SK-N-SH (cell line): ENCODE data around the gene THSD4. TPM values are rescaled to one million over a fixed set of nuclear protein-coding genes. Genes with fewer than 3 reads are reported as not detected.

Experiments used
- CTCF ChIA-PET: fragments of 300-600, 350-600 bp; formaldehyde crosslinking; extraction: SDS; loops from one replicate; lab custom pipeline; 2021; lab: Yijun Ruan, JAX
- POLR2A ChIA-PET: fragments of 350-600 bp; sonication (Branson Sonifier 250); formaldehyde crosslinking; extraction: SDS; loops from one replicate; lab custom pipeline; 2020; ENCODE audit warnings: antibody characterized with exemption, inconsistent platforms; lab: Yijun Ruan, JAX
- DNase-seq: peaks from one replicate; pipeline ENCODE4 v3.0.0; 2012
- H2AFZ ChIP-seq: fragments of 200-600 bp; sonication (generic); 2 replicates; pipeline ENCODE4 v1.8.1; 2016; ENCODE audit warnings: antibody characterized with exemption, mild to moderate bottlenecking, low read depth
- H3F3A ChIP-seq: fragments of 200-600 bp; sonication (generic); replicated peaks from 2 replicates; pipeline ENCODE3; 2016; ENCODE audit warnings: antibody characterized with exemption, mild to moderate bottlenecking; ENCODE audit not compliant: insufficient read depth
- H3K27ac ChIP-seq, 2 experiments: fragments of 200-500 bp in 1 of 2; fragments of 200-600 bp in 1 of 2; sonication (Bioruptor generic) in 1 of 2; sonication (generic), shearing (Covaris generic) in 1 of 2; 2 replicates each; pipeline versions ENCODE4 v1.5.1 to v1.6.1; 2014 to 2016; ENCODE audit warnings: low read depth in 2 of 2, inconsistent platforms in 1 of 2, low read length in 1 of 2, mild to moderate bottlenecking in 1 of 2, mixed read lengths in 1 of 2
- H3K27me3 ChIP-seq: fragments of 200-600 bp; sonication (generic), shearing (Covaris generic); 2 replicates; pipeline ENCODE4 v1.6.1; 2016; ENCODE audit warnings: mixed run types; ENCODE audit not compliant: insufficient read depth
- H3K36me3 ChIP-seq, 2 experiments: fragments of 200-500 bp in 1 of 2; fragments of 200-600 bp in 1 of 2; sonication (Bioruptor generic) in 1 of 2; sonication (generic) in 1 of 2; replicated peaks in 1 of 2; 2 replicates each; pipeline versions ENCODE3 to v1.5.1; 2014 to 2016; ENCODE audit warnings: low read length in 1 of 2, mild to moderate bottlenecking in 1 of 2; ENCODE audit not compliant: insufficient read depth in 2 of 2, control insufficient read depth in 1 of 2
- H3K4me1 ChIP-seq, 2 experiments: fragments of 200-500 bp in 1 of 2; fragments of 200-600 bp in 1 of 2; sonication (Bioruptor generic) in 1 of 2; sonication (generic), shearing (Covaris generic) in 1 of 2; 2 replicates each; pipeline versions ENCODE4 v1.5.1 to v1.6.1; 2014 to 2016; ENCODE audit warnings: low read depth in 1 of 2, low read length in 1 of 2, mixed run types in 1 of 2; ENCODE audit not compliant: insufficient read depth in 2 of 2, control insufficient read depth in 1 of 2
- H3K4me2 ChIP-seq: fragments of 200-600 bp; sonication (generic), shearing (Covaris generic); 2 replicates; pipeline ENCODE4 v1.6.1; 2017; ENCODE audit warnings: mixed run types
- H3K4me3 ChIP-seq, 2 experiments: fragments of 200-500 bp in 1 of 2; fragments of 200-600 bp in 1 of 2; sonication (Bioruptor generic) in 1 of 2; sonication (generic), shearing (Covaris generic) in 1 of 2; 2 replicates each; pipeline versions ENCODE4 v1.5.1 to v1.8.1; 2014 to 2016; ENCODE audit warnings: low read depth in 2 of 2, inconsistent platforms in 1 of 2, low read length in 1 of 2, mild to moderate bottlenecking in 1 of 2, mixed read lengths in 1 of 2, moderate library complexity in 1 of 2
- H3K79me2 ChIP-seq: fragments of 200-600 bp; sonication (generic); 2 replicates; pipeline ENCODE4 v1.8.1; 2017; ENCODE audit warnings: mild to moderate bottlenecking; ENCODE audit not compliant: insufficient read depth
- H3K9ac ChIP-seq: fragments of 200-600 bp; sonication (generic); 2 replicates; pipeline ENCODE4 v1.6.1; 2017; ENCODE audit warnings: mixed run types
- H3K9me2 ChIP-seq: fragments of 200-600 bp; sonication (generic); 2 replicates; pipeline ENCODE4 v1.6.1; 2017; ENCODE audit warnings: mixed run types
- H3K9me3 ChIP-seq: fragments of 200-600 bp; sonication (generic); 2 replicates; pipeline ENCODE4 v1.6.1; 2017; ENCODE audit warnings: mixed run types, mild to moderate bottlenecking, moderate library complexity
- H4K20me1 ChIP-seq: fragments of 200-600 bp; sonication (generic); 2 replicates; pipeline ENCODE4 v1.6.1; 2017; ENCODE audit warnings: mild to moderate bottlenecking, mixed run types; ENCODE audit not compliant: insufficient read depth
- CHD2 ChIP-seq: fragments of 150-350 bp; IDR thresholded peaks from 2 replicates; pipeline ENCODE4 v1.6.1; 2018; ENCODE audit warnings: low read length; ENCODE audit not compliant: partially characterized antibody
- EP300 ChIP-seq, 2 experiments: IDR thresholded peaks; 2 replicates each; pipeline versions ENCODE4 v1.4.0 to v1.6.1; 2012; ENCODE audit warnings: borderline replicate concordance in 1 of 2, low read depth in 1 of 2, low read length in 1 of 2
- EZH2phosphoT487 ChIP-seq: fragments of 200-600 bp; sonication (generic); IDR thresholded peaks from 2 replicates; pipeline ENCODE4 v1.6.1; 2017; ENCODE audit warnings: low read depth, mixed run types, mild to moderate bottlenecking, antibody characterized with exemption, moderate library complexity, borderline replicate concordance
- FOSL2 ChIP-seq: IDR thresholded peaks from 2 replicates; pipeline ENCODE4 v1.4.0; 2012; ENCODE audit warnings: low read depth, mild to moderate bottlenecking, moderate library complexity, borderline replicate concordance
- FOXM1 ChIP-seq: IDR thresholded peaks from 2 replicates; pipeline ENCODE4 v1.4.0; 2012; ENCODE audit warnings: low read depth, mild to moderate bottlenecking
- GABPA ChIP-seq: IDR thresholded peaks from 2 replicates; pipeline ENCODE4 v1.4.0; 2012; ENCODE audit warnings: low read depth, mild to moderate bottlenecking
- IRF3 ChIP-seq: fragments of 150-350 bp; IDR thresholded peaks from 2 replicates; pipeline ENCODE4 v1.6.1; 2016; ENCODE audit warnings: mild to moderate bottlenecking, low read depth, low read length
- MAX ChIP-seq: IDR thresholded peaks from 2 replicates; pipeline ENCODE4 v1.4.0; 2012; ENCODE audit warnings: low read depth
- MEF2A ChIP-seq: IDR thresholded peaks from 2 replicates; pipeline ENCODE4 v1.4.0; 2012; ENCODE audit warnings: low read depth, borderline replicate concordance
- MXI1 ChIP-seq: IDR thresholded peaks from 2 replicates; pipeline ENCODE4 v1.6.1; 2012; ENCODE audit warnings: mild to moderate bottlenecking, low read depth, low read length, improper control_type of control experiment
- NRF1 ChIP-seq: IDR thresholded peaks from 2 replicates; pipeline ENCODE4 v1.6.1; 2012; ENCODE audit warnings: low read depth, mild to moderate bottlenecking, low read length
- PBX3 ChIP-seq: IDR thresholded peaks from 2 replicates; pipeline ENCODE4; 2012
- POLR2AphosphoS5 ChIP-seq: IDR thresholded peaks from 2 replicates; pipeline ENCODE4 v1.6.1; 2012; ENCODE audit warnings: low read depth, low read length
- RAD21 ChIP-seq: IDR thresholded peaks from 2 replicates; pipeline ENCODE4 v1.6.1; 2012; ENCODE audit warnings: mild to moderate bottlenecking, low read length
- RCOR1 ChIP-seq: fragments of 150-350 bp; IDR thresholded peaks from 2 replicates; pipeline ENCODE4 v1.6.1; 2017; ENCODE audit warnings: antibody characterized with exemption, low read length
- REST ChIP-seq: IDR thresholded peaks from 2 replicates; pipeline ENCODE4 v1.6.1; 2012; ENCODE audit warnings: mild to moderate bottlenecking, low read depth, low read length, moderate library complexity
- RXRA ChIP-seq: IDR thresholded peaks from 2 replicates; pipeline ENCODE4 v1.4.0; 2012; ENCODE audit warnings: low read depth, mild to moderate bottlenecking, borderline replicate concordance
- SIN3A ChIP-seq: IDR thresholded peaks from 2 replicates; pipeline ENCODE4 v1.6.1; 2012; ENCODE audit warnings: low read depth, mild to moderate bottlenecking, low read length, moderate library complexity, borderline replicate concordance
- TAF1 ChIP-seq: IDR thresholded peaks from 2 replicates; pipeline ENCODE4 v1.6.1; 2012; ENCODE audit warnings: low read depth, mild to moderate bottlenecking, low read length, moderate library complexity, borderline replicate concordance
- TEAD4 ChIP-seq: IDR thresholded peaks from 2 replicates; pipeline ENCODE4 v1.4.0; 2012; ENCODE audit warnings: mild to moderate bottlenecking, borderline replicate concordance; ENCODE audit not compliant: insufficient read depth
- USF1 ChIP-seq: IDR thresholded peaks from 2 replicates; pipeline ENCODE4 v1.4.0; 2012; ENCODE audit warnings: low read depth, borderline replicate concordance
- YY1 ChIP-seq: IDR thresholded peaks from 2 replicates; pipeline ENCODE4 v1.4.0; 2012; ENCODE audit warnings: low read depth, mild to moderate bottlenecking
- ZBTB33 ChIP-seq: IDR thresholded peaks from 2 replicates; pipeline ENCODE4 v1.4.0; 2012; ENCODE audit warnings: low read depth, borderline replicate concordance
- WGBS: methylation state at CpG from one replicate; pipeline ENCODE4 v1.1.6; 2017; ENCODE audit warnings: low lambda C conversion rate; 5-methylcytosine and 5-hydroxymethylcytosine counted together
- polyA plus RNA-seq, 3 experiments: library from polyadenylated mRNA; depleted of rRNA; stranded (reverse); fragments of >200 nt; gene quantifications; 2 replicates each; pipeline ENCODE4 v1.2.3, GENCODE V29; 2012

THSD4 gene
- polyA plus RNA-seq, 1 of the 3 experiments (the other 2 are of a cell fraction), result 79.1 TPM

GRCh38 chr15:71252044-71252739 is 136.9 kb downstream of the THSD4 start:
- peaks cover 37% of the 10 kb centered on the region for H3F3A ChIP-seq
- peak overlapping the region; percentile 91 to 99 for H3K27ac ChIP-seq
- ChIA-PET POLR2A (no interaction called here), CTCF (interaction anchor here (1.0 to 1.4 kb wide), 5 partner anchors 13 to 532 kb away, joined by 3 to 4 read pairs (median 3); no protein-coding TSS in a partner anchor)
- H3K4me3 ChIP-seq, result no peak overlapping the region
- H3K4me2 ChIP-seq, result 0 out of 2 replicates have a peak overlapping the region, but pooled peaks have one; percentile 23
- no peak overlapping the region for H2AFZ ChIP-seq
- no peaks in the 10 kb centered on the region for H4K20me1 ChIP-seq
- 0% methylated on average over 6 of the region's 6 CpGs for WGBS
- H3K4me1 ChIP-seq, result peaks cover 26 to 34% of the 10 kb centered on the region in 2 experiments; a peak in 3 of 4 replicates
- no peaks in the 10 kb centered on the region for H3K9me2 ChIP-seq
- peak; percentile 62 for DNase-seq
- no peaks in the 10 kb centered on the region for H3K79me2 ChIP-seq
- H3K9me3 ChIP-seq, result no peaks in the 10 kb centered on the region
- H3K9ac ChIP-seq, result peak overlapping the region; percentile 57; the same call in 1 of the 2 replicates
- H3K36me3 ChIP-seq, result peaks cover 0 to 12% of the 10 kb centered on the region in 2 experiments
- H3K27me3 ChIP-seq, result no peaks in the 10 kb centered on the region
- TF ChIP-seq USF1 (no peak), TEAD4 (peak; percentile 77; the same call in 1 of the 2 replicates), ZBTB33 (peak; percentile 44), EP300 (IDR thresholded peaks at IDR 0.05; ENCODE audit: borderline replicate concordance in 1 of 2, low read depth in 1 of 2, low read length in 1 of 2) (peak; percentile 85 to 90), NRF1 (no peak), FOXM1 (peak; percentile 76; the same call in 1 of the 2 replicates), RCOR1 (peak; percentile 52; the same call in 1 of the 2 replicates), GABPA (peak; percentile 24), IRF3 (no peak), RXRA (peak; percentile 69; the same call in 1 of the 2 replicates), YY1 (0 out of 2 replicates have a peak, but pooled peaks have one; percentile 25), REST (no peak), SIN3A (no peak), RAD21 (0 out of 2 replicates have a peak, but pooled peaks have one; percentile 28), PBX3 (peak; percentile 81), MXI1 (no peak; the same call in 1 of the 2 replicates), EZH2phosphoT487 (no peak), CHD2 (no peak), TAF1 (no peak), FOSL2 (peak; percentile 65; the same call in 1 of the 2 replicates), MEF2A (peak; percentile 30; the same call in 1 of the 2 replicates), POLR2AphosphoS5 (no peak; the same call in none of the 2 replicates), MAX (peak; percentile 56)
